HepG2 (cell line): ENCODE measurements around the gene TNRC18. TPM values are rescaled to one million over a fixed set of nuclear protein-coding genes. Genes with fewer than 3 reads are reported as not detected.
A peak's percentile ranks its signal among the peaks of the same experiment; 100 is the strongest.

Experiments
- ARNT2 ChIP-seq: sonication (generic); formaldehyde crosslinking; IDR thresholded peaks from 2 replicates; pipeline ENCODE4 v1.8.0; 2022; ENCODE audit warnings: mild to moderate bottlenecking, low read depth, missing genetic modification reagents, moderate library complexity
- CCDC6 ChIP-seq: sonication (generic); formaldehyde crosslinking; IDR thresholded peaks from 2 replicates; pipeline ENCODE4 v1.8.1; 2022; ENCODE audit warnings: mild to moderate bottlenecking, missing genetic modification reagents, moderate library complexity
- FOSL1 ChIP-seq: sonication (generic); formaldehyde crosslinking; IDR thresholded peaks from 2 replicates; pipeline ENCODE4 v1.9.0; 2021; ENCODE audit warnings: missing genetic modification reagents, borderline replicate concordance
- FOXP1 ChIP-seq, 2 experiments: fragments of 450-650 bp in 1 of 2; IDR thresholded peaks; 2 replicates each; pipeline ENCODE4 v1.6.1; 2017 to 2018; ENCODE audit warnings: antibody characterized with exemption in 1 of 2
- HOXA9 ChIP-seq: sonication (generic); formaldehyde crosslinking; IDR thresholded peaks from 2 replicates; pipeline ENCODE4 v1.8.1; 2022; ENCODE audit warnings: missing genetic modification reagents, mild to moderate bottlenecking, moderate library complexity, borderline replicate concordance
- JUND ChIP-seq: sonication (generic); formaldehyde crosslinking; IDR thresholded peaks from 2 replicates; pipeline ENCODE4 v1.8.0; 2022; ENCODE audit warnings: mild to moderate bottlenecking, missing genetic modification reagents
- KDM6A ChIP-seq: IDR thresholded peaks from 2 replicates; pipeline ENCODE4 v1.6.1; 2016; ENCODE audit warnings: low read depth
- MYC ChIP-seq: sonication (generic); formaldehyde crosslinking; IDR thresholded peaks from 2 replicates; pipeline ENCODE4 v1.9.0; 2021; ENCODE audit warnings: missing genetic modification reagents, borderline replicate concordance
- MYNN ChIP-seq: sonication (generic); formaldehyde crosslinking; IDR thresholded peaks from 2 replicates; pipeline ENCODE4 v1.4.0; 2020; ENCODE audit warnings: mild to moderate bottlenecking, low read depth, missing genetic modification reagents
- PHF8 ChIP-seq: sonication (generic); formaldehyde crosslinking; IDR thresholded peaks from 2 replicates; pipeline ENCODE4 v1.5.0; 2020; ENCODE audit warnings: missing genetic modification reagents
- REXO4 ChIP-seq: sonication (generic); formaldehyde crosslinking; IDR thresholded peaks from 2 replicates; pipeline ENCODE4 v1.8.0; 2022; ENCODE audit warnings: missing genetic modification reagents, mild to moderate bottlenecking, borderline replicate concordance
- TAF15 ChIP-seq: fragments of 200-400 bp; formaldehyde crosslinking; IDR thresholded peaks from one replicate; pipeline ENCODE4 v1.6.1; 2018; ENCODE audit warnings: mild to moderate bottlenecking, low read depth, low read length; ENCODE audit not compliant: poor library complexity, severe bottlenecking
- ZNF12 ChIP-seq: sonication (generic); formaldehyde crosslinking; IDR thresholded peaks from 2 replicates; pipeline ENCODE4 v1.5.0; 2020; ENCODE audit warnings: missing genetic modification reagents
- ZNF292 ChIP-seq: sonication (generic); formaldehyde crosslinking; IDR thresholded peaks from 2 replicates; pipeline ENCODE4 v1.8.1; 2022; ENCODE audit warnings: mild to moderate bottlenecking, low read depth, missing genetic modification reagents, borderline replicate concordance
- ZNF343 ChIP-seq: sonication (generic); formaldehyde crosslinking; IDR thresholded peaks from 2 replicates; pipeline ENCODE4 v1.4.0; 2020; ENCODE audit warnings: mild to moderate bottlenecking, missing genetic modification reagents
- ZNF431 ChIP-seq: sonication (generic); formaldehyde crosslinking; IDR thresholded peaks from 2 replicates; pipeline ENCODE4 v1.9.0; 2022; ENCODE audit warnings: missing genetic modification reagents, low read depth, mild to moderate bottlenecking, borderline replicate concordance
- ZNF672 ChIP-seq: sonication (generic); formaldehyde crosslinking; IDR thresholded peaks from 2 replicates; pipeline ENCODE4 v1.8.1; 2022; ENCODE audit warnings: missing genetic modification reagents
- ZSCAN20 ChIP-seq: sonication (generic); formaldehyde crosslinking; IDR thresholded peaks from 2 replicates; pipeline ENCODE4 v1.4.0; 2020; ENCODE audit warnings: missing genetic modification reagents, mild to moderate bottlenecking, borderline replicate concordance
- polyA plus RNA-seq, 8 experiments: library from polyadenylated mRNA; depleted of rRNA in 3 of 8; stranded (reverse) in 7 of 8; unstranded in 1 of 8; fragments of >200 nt; fragmentation: Illumina TruSeq in 4 of 8; extraction: Trizol in 4 of 8; gene quantifications; 2 replicates each; pipeline versions ENCODE4 v1.2.1 to v1.2.3, GENCODE V29; 2011 to 2016; ENCODE audit warnings: low read depth in 4 of 8, missing spikeins in 1 of 8, mixed read lengths in 1 of 8; ENCODE audit not compliant: insufficient read depth in 1 of 8
- total RNA-seq, 5 experiments: library from RNA; depleted of rRNA; stranded (reverse); fragments of >200 nt; fragmentation: Illumina TruSeq; extraction: Trizol; gene quantifications; 2 replicates each; pipeline ENCODE4 v1.2.3, GENCODE V29; 2016; ENCODE audit warnings: low read depth in 1 of 5
- TF ChIP-seq, protein P1 (sequence below): sonication (generic); formaldehyde crosslinking; IDR thresholded peaks from 2 replicates; pipeline ENCODE4 v1.8.1; 2023; ENCODE audit warnings: mild to moderate bottlenecking, missing genetic modification reagents, borderline replicate concordance
- TF ChIP-seq, protein P2 (sequence below): sonication (generic); formaldehyde crosslinking; conservative IDR thresholded peaks from 2 replicates; pipeline ENCODE4 v1.8.1; 2023; ENCODE audit warnings: missing genetic modification reagents
- TF ChIP-seq, protein P3 (sequence below): sonication (generic); formaldehyde crosslinking; IDR thresholded peaks from 2 replicates; pipeline ENCODE4 v1.8.1; 2022; ENCODE audit warnings: low read depth, mild to moderate bottlenecking, missing genetic modification reagents
- TF ChIP-seq, protein P4 (sequence below): sonication (generic); formaldehyde crosslinking; IDR thresholded peaks from 2 replicates; pipeline ENCODE4 v1.4.0; 2020; ENCODE audit warnings: low read depth, missing genetic modification reagents

Gene TNRC18
- total and polyA plus RNA-seq, 2 of the 13 experiments (the other 11 are each of a cell fraction or from before 2014, with no cell fraction given): 11.7 to 17.4 TPM

DNA sequence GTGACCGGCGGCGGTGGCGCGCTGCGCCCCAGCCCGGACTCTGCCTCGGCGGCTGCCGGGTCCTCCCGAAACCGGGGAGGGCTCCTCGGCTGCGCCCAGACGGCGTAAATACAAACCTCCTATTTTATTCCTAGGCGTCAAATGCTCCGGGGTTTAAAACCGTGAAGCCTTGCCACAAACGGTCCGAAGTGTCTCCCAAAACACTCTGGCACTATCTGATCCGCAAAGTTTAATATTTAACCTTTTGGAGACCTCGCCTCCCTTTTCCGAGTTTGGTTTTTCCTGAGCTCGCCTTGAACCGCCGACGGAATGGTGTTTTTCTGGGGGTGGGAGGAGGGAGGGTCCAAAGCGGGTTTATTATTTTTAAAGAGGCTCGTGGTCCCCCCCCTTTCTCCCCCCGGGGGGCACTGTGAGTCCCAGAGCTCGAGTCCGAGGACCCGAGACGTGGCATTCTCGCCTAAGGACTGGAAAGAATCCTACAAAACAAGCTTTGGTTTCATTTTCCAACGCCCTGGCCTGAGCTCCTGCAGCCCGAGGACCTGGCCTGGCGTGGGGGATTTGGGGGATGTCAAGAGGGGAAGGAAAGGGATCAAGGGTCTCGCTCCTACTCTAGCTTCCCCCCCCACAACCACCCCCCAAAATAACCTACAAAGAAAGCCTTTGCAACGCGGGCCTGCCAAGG, 1.8 kb downstream of the TNRC18 start (continued):
- TF ChIP-seq FOSL1 (CRISPR knock-in tag): no peak
- TF ChIP-seq ZNF431 (CRISPR knock-in tag): no peak
- TF ChIP-seq, protein P1, sequence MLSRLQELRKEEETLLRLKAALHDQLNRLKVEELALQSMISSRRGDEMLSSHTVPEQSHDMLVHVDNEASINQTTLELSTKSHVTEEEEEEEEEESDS (CRISPR knock-in tag): no peak
- peak; percentile 36; the same call in 1 of the 2 replicates for TF ChIP-seq CCDC6 (CRISPR knock-in tag)
- no peak for TF ChIP-seq ZNF12
- TF ChIP-seq KDM6A (CRISPR knock-in tag): no peak
- TF ChIP-seq REXO4 (CRISPR knock-in tag): no peak
- no peak for TF ChIP-seq ZNF672 (CRISPR knock-in tag)
- no peak for TF ChIP-seq MYNN
- TF ChIP-seq, protein P2, sequence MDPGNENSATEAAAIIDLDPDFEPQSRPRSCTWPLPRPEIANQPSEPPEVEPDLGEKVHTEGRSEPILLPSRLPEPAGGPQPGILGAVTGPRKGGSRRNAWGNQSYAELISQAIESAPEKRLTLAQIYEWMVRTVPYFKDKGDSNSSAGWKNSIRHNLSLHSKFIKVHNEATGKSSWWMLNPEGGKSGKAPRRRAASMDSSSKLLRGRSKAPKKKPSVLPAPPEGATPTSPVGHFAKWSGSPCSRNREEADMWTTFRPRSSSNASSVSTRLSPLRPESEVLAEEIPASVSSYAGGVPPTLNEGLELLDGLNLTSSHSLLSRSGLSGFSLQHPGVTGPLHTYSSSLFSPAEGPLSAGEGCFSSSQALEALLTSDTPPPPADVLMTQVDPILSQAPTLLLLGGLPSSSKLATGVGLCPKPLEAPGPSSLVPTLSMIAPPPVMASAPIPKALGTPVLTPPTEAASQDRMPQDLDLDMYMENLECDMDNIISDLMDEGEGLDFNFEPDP: no peak
- no peak for TF ChIP-seq FOXP1 (IDR thresholded peaks at IDR 0.05)
- peak; percentile 63 for TF ChIP-seq FOXP1 (CRISPR knock-in tag; IDR thresholded peaks at IDR 0.05)
- TF ChIP-seq MYC: peak; percentile 44; the same call in 1 of the 2 replicates
- TF ChIP-seq, protein P3, sequence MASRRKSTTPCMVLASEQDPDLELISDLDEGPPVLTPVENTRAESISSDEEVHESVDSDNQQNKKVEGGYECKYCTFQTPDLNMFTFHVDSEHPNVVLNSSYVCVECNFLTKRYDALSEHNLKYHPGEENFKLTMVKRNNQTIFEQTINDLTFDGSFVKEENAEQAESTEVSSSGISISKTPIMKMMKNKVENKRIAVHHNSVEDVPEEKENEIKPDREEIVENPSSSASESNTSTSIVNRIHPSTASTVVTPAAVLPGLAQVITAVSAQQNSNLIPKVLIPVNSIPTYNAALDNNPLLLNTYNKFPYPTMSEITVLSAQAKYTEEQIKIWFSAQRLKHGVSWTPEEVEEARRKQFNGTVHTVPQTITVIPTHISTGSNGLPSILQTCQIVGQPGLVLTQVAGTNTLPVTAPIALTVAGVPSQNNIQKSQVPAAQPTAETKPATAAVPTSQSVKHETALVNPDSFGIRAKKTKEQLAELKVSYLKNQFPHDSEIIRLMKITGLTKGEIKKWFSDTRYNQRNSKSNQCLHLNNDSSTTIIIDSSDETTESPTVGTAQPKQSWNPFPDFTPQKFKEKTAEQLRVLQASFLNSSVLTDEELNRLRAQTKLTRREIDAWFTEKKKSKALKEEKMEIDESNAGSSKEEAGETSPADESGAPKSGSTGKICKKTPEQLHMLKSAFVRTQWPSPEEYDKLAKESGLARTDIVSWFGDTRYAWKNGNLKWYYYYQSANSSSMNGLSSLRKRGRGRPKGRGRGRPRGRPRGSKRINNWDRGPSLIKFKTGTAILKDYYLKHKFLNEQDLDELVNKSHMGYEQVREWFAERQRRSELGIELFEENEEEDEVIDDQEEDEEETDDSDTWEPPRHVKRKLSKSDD (CRISPR knock-in tag): no peak
- no peak for TF ChIP-seq HOXA9 (CRISPR knock-in tag)
- TF ChIP-seq JUND (CRISPR knock-in tag): no peak
- TF ChIP-seq ZNF292: no peak
- peak; percentile 43 for TF ChIP-seq PHF8 (CRISPR knock-in tag)
- no peak for TF ChIP-seq ARNT2 (CRISPR knock-in tag)
- no peak for TF ChIP-seq TAF15
- TF ChIP-seq, protein P4, sequence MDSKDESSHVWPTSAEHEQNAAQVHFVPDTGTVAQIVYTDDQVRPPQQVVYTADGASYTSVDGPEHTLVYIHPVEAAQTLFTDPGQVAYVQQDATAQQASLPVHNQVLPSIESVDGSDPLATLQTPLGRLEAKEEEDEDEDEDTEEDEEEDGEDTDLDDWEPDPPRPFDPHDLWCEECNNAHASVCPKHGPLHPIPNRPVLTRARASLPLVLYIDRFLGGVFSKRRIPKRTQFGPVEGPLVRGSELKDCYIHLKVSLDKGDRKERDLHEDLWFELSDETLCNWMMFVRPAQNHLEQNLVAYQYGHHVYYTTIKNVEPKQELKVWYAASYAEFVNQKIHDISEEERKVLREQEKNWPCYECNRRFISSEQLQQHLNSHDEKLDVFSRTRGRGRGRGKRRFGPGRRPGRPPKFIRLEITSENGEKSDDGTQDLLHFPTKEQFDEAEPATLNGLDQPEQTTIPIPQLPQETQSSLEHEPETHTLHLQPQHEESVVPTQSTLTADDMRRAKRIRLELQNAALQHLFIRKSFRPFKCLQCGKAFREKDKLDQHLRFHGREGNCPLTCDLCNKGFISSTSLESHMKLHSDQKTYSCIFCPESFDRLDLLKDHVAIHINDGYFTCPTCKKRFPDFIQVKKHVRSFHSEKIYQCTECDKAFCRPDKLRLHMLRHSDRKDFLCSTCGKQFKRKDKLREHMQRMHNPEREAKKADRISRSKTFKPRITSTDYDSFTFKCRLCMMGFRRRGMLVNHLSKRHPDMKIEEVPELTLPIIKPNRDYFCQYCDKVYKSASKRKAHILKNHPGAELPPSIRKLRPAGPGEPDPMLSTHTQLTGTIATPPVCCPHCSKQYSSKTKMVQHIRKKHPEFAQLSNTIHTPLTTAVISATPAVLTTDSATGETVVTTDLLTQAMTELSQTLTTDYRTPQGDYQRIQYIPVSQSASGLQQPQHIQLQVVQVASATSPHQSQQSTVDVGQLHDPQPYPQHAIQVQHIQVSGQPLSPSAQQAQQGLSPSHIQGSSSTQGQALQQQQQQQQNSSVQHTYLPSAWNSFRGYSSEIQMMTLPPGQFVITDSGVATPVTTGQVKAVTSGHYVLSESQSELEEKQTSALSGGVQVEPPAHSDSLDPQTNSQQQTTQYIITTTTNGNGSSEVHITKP (CRISPR knock-in tag): peak; percentile 92
- no peak for TF ChIP-seq ZNF343 (CRISPR knock-in tag)
- TF ChIP-seq ZSCAN20 (CRISPR knock-in tag): no peak
